Keratinocyte (primary cell): ENCODE measurements around the gene CIDEC. TPM values are rescaled to one million over a fixed set of nuclear protein-coding genes. Genes with fewer than 3 reads are reported as not detected.

Experiments
- DNase-seq: peaks from one replicate; pipeline ENCODE4 v3.0.0-alpha.2; 2011; ENCODE audit warnings: low read depth, missing footprints, low spot score
- FAIRE-seq: peaks from 2 replicates; lab custom pipeline; 2011; peaks lifted over from hg19 to GRCh38; lab: Jason Lieb, UNC
- H2AFZ ChIP-seq: 2 replicates; pipeline ENCODE4 v1.6.0; 2012; ENCODE audit warnings: low read length, control low read depth, inconsistent platforms; ENCODE audit not compliant: control insufficient read depth
- H3K27ac ChIP-seq: 2 replicates; pipeline ENCODE4 v1.5.1; 2011; ENCODE audit warnings: low read length; ENCODE audit not compliant: control insufficient read depth, insufficient read depth
- H3K27me3 ChIP-seq: 3 replicates; pipeline ENCODE4 v1.6.0; 2011; ENCODE audit warnings: low read length; ENCODE audit not compliant: control insufficient read depth, insufficient read depth; ENCODE audit errors: extremely low read depth
- H3K36me3 ChIP-seq, 2 experiments: 2 replicates in 1 of 2; 3 replicates in 1 of 2; pipeline ENCODE4 v1.5.1; 2011; ENCODE audit warnings: low read length in 2 of 2, mild to moderate bottlenecking in 1 of 2; ENCODE audit not compliant: control insufficient read depth in 2 of 2, insufficient read depth in 2 of 2; ENCODE audit errors: extremely low read depth in 1 of 2
- H3K4me1 ChIP-seq: 3 replicates; pipeline ENCODE4 v1.5.1; 2011; ENCODE audit warnings: low read length; ENCODE audit not compliant: control insufficient read depth, insufficient read depth; ENCODE audit errors: extremely low read depth
- H3K4me2 ChIP-seq: 3 replicates; pipeline ENCODE4 v1.6.0; 2011; ENCODE audit warnings: low read depth, low read length; ENCODE audit not compliant: control insufficient read depth, insufficient read depth; ENCODE audit errors: extremely low read depth
- H3K4me3 ChIP-seq, 3 experiments: fragments of 200-600 bp in 1 of 3; sonication (generic) in 1 of 3; 2 replicates in 2 of 3; 3 replicates in 1 of 3; pipeline ENCODE4 v1.5.1; 2011 to 2016; ENCODE audit warnings: low read length in 3 of 3, mild to moderate bottlenecking in 3 of 3, control low read depth in 2 of 3, inconsistent platforms in 1 of 3, low read depth in 1 of 3, mixed read lengths in 1 of 3, mixed run types in 1 of 3, moderate library complexity in 1 of 3; ENCODE audit not compliant: control insufficient read depth in 2 of 3, insufficient read depth in 2 of 3; ENCODE audit errors: extremely low read depth in 1 of 3
- H3K79me2 ChIP-seq: 2 replicates; pipeline ENCODE4 v1.6.0; 2012; ENCODE audit warnings: low read length; ENCODE audit not compliant: control insufficient read depth, insufficient read depth
- H3K9ac ChIP-seq: 3 replicates; pipeline ENCODE4 v1.6.0; 2011; ENCODE audit warnings: low read length; ENCODE audit not compliant: control insufficient read depth, insufficient read depth; ENCODE audit errors: extremely low read depth
- H3K9me1 ChIP-seq: 3 replicates; pipeline ENCODE4 v1.6.0; 2011; ENCODE audit warnings: low read length; ENCODE audit not compliant: control insufficient read depth, insufficient read depth; ENCODE audit errors: extremely low read depth
- H3K9me3 ChIP-seq: 2 replicates; pipeline ENCODE4 v1.5.1; 2012; ENCODE audit warnings: low read depth, low read length; ENCODE audit not compliant: control insufficient read depth
- H4K20me1 ChIP-seq: 3 replicates; pipeline ENCODE4 v1.6.0; 2011; ENCODE audit warnings: low read length; ENCODE audit not compliant: control insufficient read depth, insufficient read depth; ENCODE audit errors: extremely low read depth
- CTCF ChIP-seq, 3 experiments: IDR thresholded peaks in 1 of 3; conservative IDR thresholded peaks in 1 of 3; optimal IDR thresholded peaks in 1 of 3; 2 replicates in 2 of 3; 3 replicates in 1 of 3; pipeline versions ENCODE3 to v1.5.1; 2011; ENCODE audit warnings: low read length in 3 of 3, mild to moderate bottlenecking in 3 of 3, moderate library complexity in 2 of 3, control low read depth in 1 of 3, inconsistent platforms in 1 of 3; ENCODE audit not compliant: insufficient read depth in 2 of 3; ENCODE audit errors: extremely low read depth in 1 of 3
- EZH2 ChIP-seq: IDR thresholded peaks from one replicate; pipeline ENCODE4 v1.6.1; 2012; ENCODE audit warnings: inconsistent platforms, mild to moderate bottlenecking, low read length, moderate library complexity
- dilution Hi-C: fragments of 300-500 bp; cut with MboI; formaldehyde crosslinking; loops from one replicate; pipeline ENCODE4 v1.7.0; 2020; ENCODE audit warnings: low sequenced_read_pairs; ENCODE audit not compliant: extremely low pct_ligation_motif_present
- polyA plus RNA-seq, 5 experiments: library from polyadenylated mRNA; depleted of rRNA in 3 of 5; stranded (reverse) in 3 of 5; stranded (forward) in 1 of 5; unstranded in 1 of 5; fragments of >200 nt; gene quantifications; 1 replicate in 1 of 5; 2 replicates in 3 of 5; 3 replicates in 1 of 5; pipeline versions ENCODE4 v1.2.1 to v1.2.3, GENCODE V29; 2011 to 2012; ENCODE audit warnings: missing spikeins in 2 of 5, low read depth in 1 of 5, low replicate concordance in 1 of 5

Gene CIDEC
- polyA plus RNA-seq, 1 donor (not counting 4 experiments of a cell fraction or from before 2014, with no cell fraction given) = not detected

DNA sequence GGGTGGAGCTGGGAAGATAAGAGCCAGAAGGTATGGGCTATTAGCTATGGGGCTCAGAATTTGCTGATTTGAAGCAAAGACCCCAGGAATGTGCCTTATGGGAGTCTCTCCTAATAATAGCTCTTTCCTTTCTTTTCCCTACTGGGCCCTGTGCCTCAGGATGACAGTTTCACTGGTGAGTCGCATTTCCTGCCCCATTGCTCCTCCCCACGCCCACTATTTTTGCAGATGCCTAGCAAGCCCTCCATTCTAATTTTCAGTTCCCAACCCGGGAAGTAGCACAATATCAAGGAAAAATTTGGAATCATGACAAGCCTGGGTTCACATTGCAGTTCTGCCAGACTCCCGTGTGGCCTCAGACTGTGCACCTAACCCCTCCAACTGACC is 23.2 kb upstream of the CIDEC start:
- Histone ChIP-seq H3K79me2 (no peaks in the 10 kb centered on the region), H3K4me3 (peak overlapping the region; percentile 45 to 55 (median 54)), H3K9me3 (no peaks in the 10 kb centered on the region), H3K9ac (peak overlapping the region; percentile 56), H3K27me3 (no peaks in the 10 kb centered on the region), H3K36me3 (peaks cover 6 to 8% of the 10 kb centered on the region in 2 experiments), H3K4me1 (peaks cover 34% of the 10 kb centered on the region), H3K9me1 (peaks cover 5% of the 10 kb centered on the region), H4K20me1 (no peaks in the 10 kb centered on the region), H3K4me2 (peak overlapping the region; percentile 72), H2AFZ (peak overlapping the region; percentile 93), H3K27ac (peak overlapping the region; percentile 21)
- DNase-seq = no peak
- dilution Hi-C loops = no loop called here
- TF ChIP-seq EZH2 (no peak), CTCF (optimal IDR thresholded peaks at IDR 0.05 in 1 of 3, IDR thresholded peaks at IDR 0.05 in 1 of 3, conservative IDR thresholded peaks at IDR 0.05 in 1 of 3; ENCODE audit: extremely low read depth in 1 of 3, insufficient read depth in 2 of 3, low read length in 3 of 3) (no peak)
- no peak for FAIRE-seq

DNA sequence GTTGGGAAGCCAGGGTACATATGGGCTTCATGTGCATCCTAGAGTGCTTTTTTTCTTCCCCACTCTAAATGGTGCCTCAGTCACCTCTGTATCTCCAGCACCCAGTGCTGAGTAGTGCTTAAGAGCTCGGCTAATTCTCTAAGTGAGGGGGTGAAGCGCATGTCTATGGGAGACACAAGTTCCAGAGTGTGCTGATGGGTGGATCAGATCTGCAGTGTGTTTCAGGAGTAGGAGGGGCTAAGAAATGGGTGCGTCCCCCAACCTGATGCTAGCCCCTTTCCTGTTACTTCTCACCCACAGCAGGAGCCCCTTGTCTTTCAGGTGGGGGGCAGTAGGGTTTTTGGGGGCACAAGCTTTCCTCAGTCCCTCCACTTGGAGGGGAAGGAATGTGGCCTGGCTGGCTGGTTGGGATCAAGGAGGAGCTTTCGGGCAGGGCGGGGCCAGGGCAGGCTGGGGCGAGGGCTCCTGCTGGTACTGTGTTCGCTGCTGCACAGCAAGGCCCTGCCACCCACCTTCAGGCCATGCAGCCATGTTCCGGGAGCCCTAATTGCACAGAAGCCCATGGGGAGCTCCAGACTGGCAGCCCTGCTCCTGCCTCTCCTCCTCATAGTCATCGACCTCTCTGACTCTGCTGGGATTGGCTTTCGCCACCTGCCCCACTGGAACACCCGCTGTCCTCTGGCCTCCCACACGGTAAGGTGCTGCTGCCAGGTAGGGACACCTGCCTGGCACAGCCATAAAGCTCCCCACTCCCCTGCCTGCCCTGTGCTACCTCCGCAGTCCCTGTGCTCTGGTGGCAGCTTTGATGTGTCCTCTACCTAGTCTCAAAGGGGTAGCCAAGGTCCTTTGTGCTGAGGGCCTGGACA is 22.6 kb upstream of the CIDEC start, which contains the start of gene IL17RE:
Gene IL17RE (plus strand): TSS at position 477 of the 866 bp plus-strand sequence. CDS start 85 bp downstream, at position 562.
- Histone ChIP-seq H3K9ac (peak within 1 kb of the TSS; percentile 56), H3K4me2 (peak within 1 kb of the TSS; percentile 72), H3K9me1 (peaks cover 7% of the 10 kb centered on the region), H3K27me3 (no peaks in the 10 kb centered on the region), H3K27ac (peak within 1 kb of the TSS; percentile 21), H4K20me1 (no peaks in the 10 kb centered on the region), H2AFZ (peak within 1 kb of the TSS; percentile 93), H3K36me3 (peaks cover 4 to 7% of the 10 kb centered on the region in 2 experiments), H3K79me2 (no peaks in the 10 kb centered on the region), H3K4me3 (peak within 1 kb of the TSS; percentile 45 to 55 (median 54)), H3K9me3 (no peaks in the 10 kb centered on the region), H3K4me1 (peaks cover 40% of the 10 kb centered on the region)
- TF ChIP-seq EZH2 (no peak), CTCF (optimal IDR thresholded peaks at IDR 0.05 in 1 of 3, IDR thresholded peaks at IDR 0.05 in 1 of 3, conservative IDR thresholded peaks at IDR 0.05 in 1 of 3; ENCODE audit: extremely low read depth in 1 of 3, insufficient read depth in 2 of 3, low read length in 3 of 3) (no peak)
- DNase-seq = no peak
- dilution Hi-C loops = no loop called here
- FAIRE-seq = peak; percentile 39
